ENCODE measurements around the gene ALDH3B2.
"Not testable (repeated sequence)": the region's sequence is repeated elsewhere in the genome, so short reads cannot be mapped to it uniquely, and the experiment has no call there.

The ALDH3B2 gene, protein sequence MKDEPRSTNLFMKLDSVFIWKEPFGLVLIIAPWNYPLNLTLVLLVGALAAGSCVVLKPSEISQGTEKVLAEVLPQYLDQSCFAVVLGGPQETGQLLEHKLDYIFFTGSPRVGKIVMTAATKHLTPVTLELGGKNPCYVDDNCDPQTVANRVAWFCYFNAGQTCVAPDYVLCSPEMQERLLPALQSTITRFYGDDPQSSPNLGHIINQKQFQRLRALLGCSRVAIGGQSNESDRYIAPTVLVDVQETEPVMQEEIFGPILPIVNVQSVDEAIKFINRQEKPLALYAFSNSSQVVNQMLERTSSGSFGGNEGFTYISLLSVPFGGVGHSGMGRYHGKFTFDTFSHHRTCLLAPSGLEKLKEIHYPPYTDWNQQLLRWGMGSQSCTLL

DNA sequence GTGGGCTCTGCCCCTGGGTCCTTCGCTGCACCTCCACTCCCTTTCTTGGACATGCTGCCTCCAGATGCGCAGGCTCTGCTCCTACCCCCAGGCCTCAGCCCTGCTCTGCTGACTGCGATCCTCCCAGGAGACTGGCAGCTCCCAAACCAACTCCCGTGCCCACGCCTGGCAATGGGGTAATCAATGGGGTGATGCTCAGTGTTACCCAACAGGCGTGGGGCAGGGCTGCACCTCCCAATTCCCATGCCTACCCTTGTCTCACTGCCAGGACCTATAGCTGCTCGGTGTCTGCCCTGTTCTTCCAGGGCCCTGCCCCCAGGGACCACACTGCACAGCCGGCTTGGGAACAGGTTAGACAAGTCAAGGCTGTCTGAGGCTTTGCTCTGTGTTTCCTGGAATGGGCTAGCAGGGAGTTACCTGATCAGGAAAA lies at the start of gene ALDH3B2:
ALDH3B2 (minus strand) TSS at position 182 of the 430 bp plus-strand sequence. CDS start 7,688 bp downstream, outside the sequence.
- no peak for FAIRE-seq

DNA sequence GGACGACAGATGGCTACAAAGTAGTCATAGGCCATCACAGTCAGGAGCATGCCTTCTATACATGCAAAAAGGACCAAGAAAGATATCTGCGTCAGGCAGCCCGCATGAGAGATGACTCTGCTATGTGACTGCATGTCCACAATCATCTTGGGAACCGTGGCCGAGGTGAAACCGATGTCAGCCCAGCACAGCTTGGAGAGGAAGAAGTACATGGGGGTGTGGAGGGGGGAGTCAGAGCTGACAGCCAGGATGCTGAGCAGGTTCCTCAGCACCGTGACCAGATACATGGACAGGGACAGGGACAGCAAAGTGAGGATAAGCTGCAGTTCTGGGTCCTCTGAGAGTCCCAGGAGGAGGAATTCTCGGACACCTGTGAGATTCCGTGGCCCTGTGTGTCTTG lies 48.6 kb upstream of the ALDH3B2 start:
- FAIRE-seq = not testable (repeated sequence)

DNA sequence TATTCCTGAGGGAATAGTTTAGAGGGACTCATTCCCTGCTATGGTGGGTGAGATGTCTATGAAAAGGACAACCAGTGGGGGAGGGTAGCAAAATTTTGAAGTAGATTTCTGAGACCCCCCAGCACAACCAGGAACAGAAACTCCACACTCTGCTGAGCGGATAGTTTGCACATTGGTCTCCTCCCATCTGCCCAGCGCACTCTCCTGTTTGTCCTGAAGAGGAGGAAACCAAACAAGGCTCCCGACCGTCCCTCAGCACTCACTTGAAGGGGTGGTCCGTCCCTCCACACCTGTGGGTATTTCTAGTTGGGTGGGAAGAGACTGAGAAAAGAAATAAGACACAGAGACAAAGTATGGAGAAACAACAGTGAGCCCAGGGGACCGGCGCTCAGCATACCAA lies 41.8 kb upstream of the ALDH3B2 start:
- FAIRE-seq = not testable (repeated sequence)

DNA sequence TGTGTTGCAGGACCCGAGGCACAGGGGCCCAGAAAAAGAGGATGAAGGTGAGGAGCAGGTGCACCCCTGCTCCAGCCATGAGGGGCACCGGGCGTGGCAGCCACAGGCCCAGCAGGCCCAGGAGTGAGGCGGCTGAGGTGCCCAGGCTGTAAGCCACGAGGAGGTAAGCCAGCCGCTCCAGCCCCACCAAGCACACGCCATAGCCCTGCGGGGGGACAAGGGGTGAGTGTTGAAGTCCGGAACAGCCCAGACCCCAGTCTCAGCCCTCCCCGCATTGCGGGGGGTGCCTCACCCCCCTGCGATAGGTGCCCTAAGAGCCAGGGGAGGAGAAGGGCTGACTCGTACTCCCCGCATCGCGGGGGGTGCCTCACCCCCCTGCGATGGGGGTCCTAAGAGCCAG lies 41.4 kb upstream of the ALDH3B2 start:
- FAIRE-seq = not testable (repeated sequence)

DNA sequence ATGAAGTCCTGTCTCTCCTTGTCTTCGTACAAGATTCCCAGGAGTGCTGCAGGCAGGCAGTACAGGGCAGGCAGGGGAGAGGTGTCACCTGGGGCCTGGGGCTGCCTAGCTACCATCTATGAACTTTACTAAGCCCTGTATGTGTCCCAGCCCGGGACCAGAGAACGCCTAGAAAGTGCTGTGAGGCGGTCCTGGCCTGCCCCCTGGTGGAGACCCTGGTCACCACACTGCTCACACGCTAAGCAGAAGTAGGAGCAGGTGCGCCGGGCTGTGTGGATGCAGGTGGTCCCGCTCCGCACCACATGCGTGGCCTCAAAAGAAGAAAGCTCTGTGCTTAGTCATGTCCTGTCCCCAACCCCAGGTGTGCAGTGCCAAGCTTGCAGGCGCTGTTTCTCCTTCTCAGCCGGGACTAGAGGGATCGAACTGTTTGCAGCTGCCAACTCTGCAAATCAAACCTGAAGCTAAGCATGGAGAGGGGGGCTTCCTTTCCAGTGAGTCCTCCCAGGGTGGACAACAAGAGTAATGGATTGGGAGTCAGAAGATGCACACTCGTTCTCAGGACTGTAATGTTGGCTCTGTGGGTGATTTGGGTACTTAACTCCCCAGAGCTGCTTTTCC lies 39.6 kb upstream of the ALDH3B2 start:
- FAIRE-seq = not testable (repeated sequence)

DNA sequence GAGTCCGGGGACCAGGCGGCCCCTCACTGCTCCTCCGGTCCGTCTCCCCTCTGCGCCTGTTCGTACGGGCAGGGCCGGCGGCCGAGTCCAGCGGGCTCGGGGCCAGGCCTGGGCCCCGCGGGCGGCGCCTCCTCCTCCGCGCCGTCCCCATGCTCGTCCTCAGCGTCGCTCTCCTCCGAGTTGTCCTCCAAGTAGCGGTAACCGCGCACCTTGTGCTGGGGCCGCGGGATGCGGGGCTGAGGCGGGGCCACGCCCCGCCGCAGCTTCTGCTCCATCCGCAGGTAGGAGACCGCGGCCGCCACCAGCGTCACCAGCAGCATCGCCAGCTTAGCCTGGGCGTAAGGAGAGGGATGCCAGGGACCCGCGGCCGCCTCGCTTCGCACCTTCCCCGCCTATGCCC lies 37.3 kb upstream of the ALDH3B2 start:
- FAIRE-seq = not testable (repeated sequence)

DNA sequence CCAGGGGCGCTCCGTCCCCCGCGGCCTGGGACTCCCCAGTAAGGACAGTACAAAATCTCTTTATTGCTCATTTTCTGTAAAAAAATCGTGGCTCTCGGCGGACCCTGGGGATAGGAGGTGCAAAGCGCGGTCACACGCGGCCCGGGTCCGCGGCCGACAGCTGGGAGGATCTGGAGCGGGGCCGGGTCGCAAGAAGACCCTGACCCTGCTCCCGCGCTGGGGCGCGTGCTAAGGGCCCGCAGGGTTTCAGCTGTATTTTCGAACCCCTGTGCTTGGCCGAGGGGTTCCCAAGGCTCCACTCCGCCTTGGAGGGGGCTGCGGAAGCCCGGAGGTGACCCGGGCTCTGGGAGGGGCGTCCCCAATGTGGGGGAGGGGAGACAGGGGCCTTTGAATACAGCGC lies 36.8 kb upstream of the ALDH3B2 start:
- not testable (repeated sequence) for FAIRE-seq

DNA sequence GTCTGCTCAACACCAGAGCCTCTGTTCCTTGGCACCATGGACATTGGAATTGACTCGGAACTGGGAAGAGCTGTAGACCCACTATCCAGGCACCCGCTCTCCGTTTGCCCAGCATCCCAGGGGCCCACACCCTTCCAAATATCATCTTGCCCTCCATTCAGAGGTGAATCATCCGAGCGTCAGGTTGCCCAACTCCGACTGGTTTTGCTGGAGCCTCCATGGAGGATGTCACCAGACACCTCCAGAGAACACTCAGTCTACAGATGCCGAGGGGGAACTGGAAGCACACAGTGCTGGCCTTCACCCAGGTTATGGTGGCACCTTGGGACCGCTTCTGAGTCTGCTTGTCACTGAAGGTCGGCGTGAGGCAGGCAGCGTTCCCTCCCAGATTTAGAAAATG lies 35.4 kb upstream of the ALDH3B2 start:
- FAIRE-seq = not testable (repeated sequence)

DNA sequence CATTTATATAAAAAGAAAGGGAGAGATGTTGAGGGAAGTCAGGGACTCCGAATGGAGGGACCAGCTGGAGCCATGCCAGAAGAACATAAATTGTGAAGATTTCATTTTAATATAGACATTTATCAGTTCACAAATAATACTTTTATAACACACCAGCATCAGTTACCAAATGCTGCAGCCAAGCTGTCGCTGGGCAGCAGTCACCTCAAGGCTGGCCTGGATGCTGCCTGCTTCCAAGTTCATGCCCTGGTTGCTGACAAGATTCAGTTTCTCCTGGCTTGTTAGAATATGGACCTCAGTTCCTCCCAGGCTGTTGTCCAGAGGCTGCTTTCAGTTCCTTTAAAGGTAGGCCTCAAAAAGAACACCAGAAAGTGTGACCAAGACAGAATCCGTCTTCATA lies 30.8 kb upstream of the ALDH3B2 start:
- FAIRE-seq = no peak

DNA sequence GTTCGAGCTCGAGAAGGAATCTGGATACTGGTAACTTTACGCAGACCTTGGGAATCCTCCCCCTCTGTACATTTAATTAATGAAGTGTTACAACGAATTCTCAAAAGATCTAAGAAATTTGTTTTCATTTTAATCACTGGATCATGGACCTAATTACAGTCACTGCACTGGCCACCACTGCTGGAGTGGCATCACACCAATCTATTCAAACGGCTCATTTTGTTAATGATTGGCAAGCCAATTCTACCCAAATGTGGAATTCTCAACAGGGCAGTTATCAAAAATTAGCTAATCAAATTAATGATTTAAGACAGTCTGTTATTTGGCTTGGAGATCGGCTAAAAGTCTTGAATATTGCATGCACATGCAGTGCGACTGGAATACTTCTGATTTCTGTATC lies 30.1 kb upstream of the ALDH3B2 start:
- FAIRE-seq = no peak

DNA sequence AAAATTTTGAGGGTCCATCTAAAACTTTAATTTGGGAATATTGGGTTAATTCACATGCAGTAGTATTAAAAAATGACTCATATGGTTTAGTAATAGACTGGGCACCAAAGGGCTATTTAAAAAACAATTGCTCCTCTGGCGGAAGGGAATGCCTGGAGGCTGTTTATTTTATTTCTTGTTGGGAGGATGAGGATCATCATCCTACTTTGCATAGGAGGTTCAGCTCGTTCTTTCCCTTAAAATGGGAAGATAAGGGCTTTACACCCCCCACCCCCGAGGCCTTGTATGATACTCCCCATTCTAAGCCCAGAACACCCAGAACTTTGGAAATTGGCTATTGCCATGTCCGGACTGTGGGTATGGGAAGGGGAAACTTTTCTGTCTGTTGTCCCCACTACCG lies 29.3 kb upstream of the ALDH3B2 start:
- not testable (repeated sequence) for FAIRE-seq

DNA sequence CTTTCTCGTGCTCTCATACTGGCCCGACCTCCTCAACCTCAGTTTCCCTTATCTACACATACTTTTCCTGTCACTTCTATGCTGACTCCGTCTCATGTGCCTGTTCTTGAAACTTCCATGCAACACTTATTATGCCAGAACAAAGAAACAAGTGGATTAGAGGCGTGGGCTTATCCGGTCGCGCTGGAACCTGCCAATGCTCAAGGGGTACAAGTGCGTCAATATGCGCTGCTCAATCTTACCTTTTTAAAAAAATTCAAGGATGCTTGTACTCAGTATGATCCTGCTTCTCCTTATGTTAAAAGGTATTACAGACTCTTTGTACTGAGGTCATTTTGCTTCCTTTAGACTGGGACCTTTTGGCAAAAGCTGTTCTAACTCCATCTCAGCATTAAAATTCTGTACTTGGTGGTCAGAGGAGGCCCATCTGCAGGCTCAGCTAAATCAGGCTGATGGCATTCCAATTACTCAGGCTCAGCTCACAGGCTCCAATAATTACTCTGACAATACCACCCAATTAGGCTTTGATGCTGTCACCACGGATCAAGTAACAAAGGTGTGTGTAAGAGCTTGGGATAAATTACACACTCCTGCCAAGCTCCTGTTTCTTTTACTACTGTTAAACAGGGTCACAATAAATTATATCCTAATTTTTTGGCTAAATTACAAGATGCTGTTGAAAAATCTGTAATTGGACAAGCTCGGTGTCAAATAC lies 26.3 kb upstream of the ALDH3B2 start:
- FAIRE-seq = no peak

DNA sequence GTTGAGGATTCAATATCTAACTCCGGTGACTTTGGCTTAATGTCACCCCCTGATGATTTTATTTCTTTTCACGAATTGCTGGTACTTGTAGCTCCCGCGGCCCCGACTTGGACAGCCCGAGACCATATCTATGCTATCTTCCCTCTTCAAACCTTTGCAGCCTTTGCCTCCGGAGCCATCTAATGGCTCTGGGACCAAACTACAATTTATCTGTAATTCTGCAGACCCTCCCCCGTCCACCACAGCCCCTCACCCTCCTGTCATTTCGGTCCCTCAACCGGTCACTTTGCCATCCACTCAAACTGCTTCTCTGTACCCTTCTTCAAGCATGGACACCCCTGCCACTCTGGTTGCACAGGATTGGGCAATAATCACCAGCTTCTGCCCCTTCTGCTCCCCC lies 25.7 kb upstream of the ALDH3B2 start:
- FAIRE-seq = no peak

DNA sequence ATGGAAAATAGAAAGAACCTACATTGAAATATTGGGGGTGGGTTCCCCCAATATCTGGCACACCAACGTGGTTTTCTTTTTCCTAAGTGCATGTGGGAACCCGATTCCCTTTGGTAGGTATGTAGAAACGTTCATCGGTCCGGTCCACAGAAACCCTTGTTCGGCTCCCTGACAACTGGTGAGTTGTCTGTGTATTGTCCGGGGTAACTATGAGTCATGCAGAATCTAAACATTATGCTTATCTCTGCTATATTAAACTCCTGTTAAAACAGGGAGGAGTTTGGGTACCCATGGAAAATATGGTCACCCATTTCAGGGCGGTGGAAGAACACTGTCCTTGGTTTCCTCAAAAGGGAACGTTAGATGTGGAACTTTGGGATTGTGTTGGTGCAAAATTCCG lies 25.1 kb upstream of the ALDH3B2 start:
- FAIRE-seq = no peak

DNA sequence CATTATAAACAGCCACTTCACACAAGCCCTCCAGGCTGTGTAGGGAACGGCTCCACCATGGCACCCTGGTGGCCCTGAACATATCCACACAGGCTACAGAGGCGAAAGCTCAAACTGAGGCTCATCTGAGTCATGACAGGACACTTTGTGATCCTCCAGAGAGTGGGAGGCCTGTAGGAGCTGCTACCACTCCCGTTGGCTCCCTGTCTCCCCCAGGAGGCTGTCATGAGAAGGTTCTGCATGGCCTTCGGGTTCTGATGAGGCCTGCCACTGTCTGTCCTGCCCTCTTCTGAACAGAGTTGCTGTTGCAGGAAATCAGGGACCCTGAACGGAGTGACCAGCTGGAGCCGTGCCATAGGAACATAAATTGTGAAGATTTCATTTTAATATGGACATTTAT lies 23.8 kb upstream of the ALDH3B2 start:
- no peak for FAIRE-seq

DNA sequence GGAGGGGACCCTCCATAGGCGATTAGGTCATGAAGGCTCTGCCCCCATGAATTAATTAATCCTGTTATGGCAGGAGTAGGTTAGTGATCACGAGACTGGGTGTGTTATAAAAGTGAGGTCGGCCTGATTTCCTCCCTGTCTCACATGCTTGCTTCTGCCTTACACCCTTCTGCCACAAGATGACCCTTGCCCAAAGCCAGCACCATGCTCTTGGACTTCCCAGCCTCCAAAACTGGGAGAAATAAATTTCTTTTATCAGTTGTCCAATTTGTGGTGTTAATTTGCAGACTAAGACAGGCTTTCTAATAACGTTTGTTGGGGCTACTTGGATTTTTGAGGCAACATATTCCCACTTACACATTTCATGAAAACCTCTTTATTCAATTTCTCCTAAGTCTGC lies 23.4 kb upstream of the ALDH3B2 start:
- FAIRE-seq = no peak

DNA sequence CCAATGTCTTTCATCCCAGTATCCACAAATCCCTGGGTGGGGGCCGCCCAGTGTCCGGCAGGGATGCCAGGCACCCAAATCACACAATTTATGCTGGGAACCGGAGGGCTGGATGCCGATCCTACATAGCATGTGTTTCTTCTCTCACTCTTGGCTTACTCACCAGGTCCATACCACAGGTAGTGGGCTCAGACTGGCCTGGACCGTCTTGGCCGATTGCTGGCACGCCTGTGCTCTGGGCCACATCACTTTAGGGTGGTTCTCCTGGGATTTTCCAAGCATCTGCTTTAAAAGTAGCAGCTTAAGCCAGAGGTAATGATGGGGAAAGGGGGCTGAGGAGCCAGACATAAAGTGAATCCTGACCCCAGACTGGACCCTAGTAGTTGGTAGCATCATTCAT lies 22.6 kb upstream of the ALDH3B2 start:
- no peak for FAIRE-seq

DNA sequence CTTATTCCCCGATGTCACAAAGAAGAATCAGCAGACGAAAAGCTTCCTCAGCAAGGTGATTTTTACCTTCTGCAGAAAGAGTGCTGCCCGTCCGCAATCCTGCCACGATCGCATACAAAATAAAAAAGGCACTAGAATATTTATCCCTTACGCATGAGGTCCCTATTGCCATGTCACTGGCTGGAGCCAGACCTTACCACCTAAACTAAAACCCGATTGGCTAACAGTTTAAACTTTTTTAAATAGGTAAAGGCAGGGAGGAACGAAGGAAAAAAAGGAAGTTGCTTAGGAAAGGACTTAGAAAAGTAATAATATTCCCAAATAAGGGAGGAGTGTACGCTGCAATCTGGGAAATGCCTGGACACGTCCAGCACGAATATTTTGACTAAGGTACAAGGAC lies 21.2 kb upstream of the ALDH3B2 start:
- FAIRE-seq = no peak

DNA sequence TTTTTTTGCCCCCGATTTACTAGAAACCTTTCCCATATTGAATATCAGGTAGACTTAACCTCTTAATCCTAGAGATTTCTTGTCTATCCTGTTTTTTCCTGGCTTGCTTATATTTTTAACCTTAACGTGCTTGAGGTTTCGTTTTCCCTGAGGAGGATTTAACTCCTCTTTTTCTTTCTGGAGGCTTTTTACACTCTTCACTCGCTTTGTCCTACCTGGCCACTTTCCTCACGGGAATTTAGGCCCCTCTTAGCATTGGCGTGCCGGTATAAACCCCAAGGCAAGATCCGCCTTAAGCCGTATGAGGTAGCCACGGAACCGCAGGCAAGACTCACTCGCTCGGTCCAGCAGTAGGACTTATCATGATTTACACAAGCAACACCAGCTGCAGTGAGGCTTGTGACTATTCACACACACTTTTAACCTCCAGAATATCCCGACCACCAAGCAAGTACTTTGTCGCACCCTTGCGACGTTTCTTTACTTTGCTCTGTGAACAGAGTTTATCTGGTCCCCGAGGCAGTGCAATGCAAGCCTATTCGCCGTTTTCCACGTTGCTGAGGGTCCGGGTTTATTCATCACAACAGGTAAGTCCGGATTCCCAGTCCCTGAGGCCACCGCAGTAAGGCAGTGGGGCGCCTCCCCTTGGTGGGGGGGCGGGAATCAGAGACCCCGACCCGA lies 20.6 kb upstream of the ALDH3B2 start:
- no peak for FAIRE-seq

DNA sequence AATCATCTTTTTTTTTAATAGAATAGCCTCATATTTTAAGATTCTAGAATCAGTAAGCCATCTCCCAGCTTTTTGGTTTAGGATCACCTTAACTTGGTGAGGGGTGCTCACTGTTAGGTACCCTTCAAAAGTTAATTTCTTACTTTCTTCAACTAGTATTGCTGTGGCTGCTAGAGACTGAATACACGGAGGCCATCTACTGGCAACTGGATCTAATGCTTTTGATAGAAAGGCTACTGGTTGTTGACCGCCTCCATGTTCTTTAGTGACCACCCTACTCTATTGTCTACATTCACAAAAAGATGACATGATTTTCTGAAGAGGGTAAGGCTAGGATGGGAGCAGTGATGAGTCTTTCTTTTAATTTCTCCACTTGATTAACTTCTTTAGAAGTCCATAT lies 16.7 kb upstream of the ALDH3B2 start:
- no peak for FAIRE-seq

DNA sequence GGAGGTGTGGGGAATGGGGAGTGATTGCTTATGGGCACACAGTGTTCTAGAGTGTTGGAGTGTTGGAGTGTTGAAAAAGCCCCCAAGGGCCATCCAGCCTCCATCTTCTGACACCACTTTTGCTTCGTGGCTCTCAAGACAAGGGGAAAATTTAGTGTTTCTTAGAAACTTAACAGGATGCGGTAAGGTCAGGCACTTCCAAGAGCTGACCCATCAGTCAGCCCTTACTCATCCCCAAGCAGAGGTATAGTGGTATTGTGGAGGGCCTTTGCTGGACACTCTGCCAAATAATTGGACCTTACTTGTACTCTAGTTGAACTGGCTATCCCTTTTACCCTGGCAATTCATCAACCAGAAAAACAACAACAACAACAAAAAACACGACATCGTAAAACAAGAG lies 14.8 kb upstream of the ALDH3B2 start:
- FAIRE-seq = no peak

DNA sequence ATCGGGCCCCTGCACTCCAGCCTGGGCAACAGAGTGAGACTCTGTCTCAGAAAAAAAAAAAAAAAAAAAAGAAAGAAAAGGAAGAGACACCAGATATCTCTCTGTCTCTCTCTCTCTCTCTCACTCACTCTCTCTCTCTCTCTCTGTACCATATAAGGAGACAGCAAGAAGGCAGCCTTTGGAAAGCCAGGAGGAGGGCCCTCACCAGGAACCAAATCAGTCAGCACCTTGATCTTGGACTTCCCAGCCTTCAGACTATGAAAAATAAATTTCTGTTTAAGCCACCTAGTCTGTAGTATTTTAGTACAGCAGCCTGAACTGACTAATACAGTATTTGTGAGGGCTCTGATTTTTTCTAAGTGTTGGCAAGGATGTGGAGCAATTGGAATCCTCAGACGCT lies 13.6 kb upstream of the ALDH3B2 start:
- FAIRE-seq = no peak

DNA sequence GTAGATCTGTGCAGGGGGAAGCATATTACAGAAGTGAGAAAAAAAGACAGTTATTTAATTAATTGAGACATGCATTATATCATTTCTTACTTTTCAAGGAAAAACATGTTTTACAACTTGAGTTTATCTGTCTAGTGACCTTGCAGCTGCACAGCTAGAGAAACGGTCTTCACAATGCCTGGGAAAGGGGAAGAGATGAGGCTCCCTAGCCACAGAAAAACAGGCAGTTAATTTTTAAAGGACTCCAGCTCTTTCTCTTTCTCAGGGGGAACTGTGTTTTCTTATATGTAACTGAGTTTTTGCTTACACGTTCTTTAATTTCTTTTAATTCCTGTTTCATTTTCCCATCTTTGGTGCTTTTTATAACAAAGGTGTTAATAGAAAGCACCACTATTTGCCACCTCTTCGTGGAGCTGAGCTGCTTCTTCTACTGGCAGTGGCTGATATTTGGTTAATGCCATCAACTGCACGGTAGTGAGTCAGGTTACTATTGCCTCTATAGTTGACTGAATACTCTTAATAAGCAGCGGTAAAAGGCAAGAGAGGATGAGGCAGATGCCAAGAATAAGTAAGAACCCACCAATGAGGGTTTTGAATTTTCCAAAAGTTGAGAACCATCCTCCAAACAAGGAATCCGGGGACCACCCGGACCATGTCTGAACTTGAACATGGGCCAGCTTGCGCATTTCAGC lies 11.4 kb upstream of the ALDH3B2 start:
- FAIRE-seq = not testable (repeated sequence)

Data from islet of Langerhans (tissue), 1 donor.